GM08714 (cell line): ENCODE measurements around the gene TMUB2.

Experiments
- H3K4me3 ChIP-seq: fragments of 200-500 bp; sonication (Bioruptor generic); 2 replicates; pipeline ENCODE4 v1.5.1; 2014; ENCODE audit warnings: mild to moderate bottlenecking, low read length, inconsistent platforms
- ZNF274 ChIP-seq: IDR thresholded peaks from 2 replicates; pipeline ENCODE4 v1.6.1; 2012; ENCODE audit warnings: mild to moderate bottlenecking, low read depth, low read length

Gene TMUB2

GRCh38 chr17:44214230-44214494 lies 27.4 kb downstream of the TMUB2 start:
- H3K4me3 ChIP-seq, result no peak overlapping the region
- TF ChIP-seq ZNF274, result no peak

DNA sequence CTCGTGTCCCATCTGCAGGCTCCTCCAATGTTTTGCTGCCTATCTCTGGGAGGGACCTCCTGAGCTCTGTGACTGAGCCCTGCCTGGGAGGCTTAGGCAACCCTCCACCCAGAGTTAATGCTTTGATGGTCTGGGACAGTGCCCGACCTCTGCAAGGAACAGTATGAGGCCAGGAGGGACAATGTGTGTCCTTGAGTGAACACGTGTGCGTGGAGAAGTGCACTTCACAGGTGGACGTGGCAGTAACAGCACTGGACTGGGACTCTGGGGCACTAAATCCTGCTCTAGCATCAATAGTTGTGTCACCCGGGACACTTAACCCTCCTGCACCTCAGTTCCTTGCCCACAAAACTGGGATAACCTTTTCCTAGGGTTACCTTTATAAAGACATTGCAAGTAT lies 28.1 kb downstream of the TMUB2 start:
- no peak overlapping the region for H3K4me3 ChIP-seq
- TF ChIP-seq ZNF274, result no peak

- no peak for TF ChIP-seq ZNF274
- H3K4me3 ChIP-seq, result peak overlapping the region; percentile 77; the same call in 1 of the 2 replicates
Observed at GRCh38 chr17:44216173-44216572, 29.4 kb downstream of the TMUB2 start.

- no peak for TF ChIP-seq ZNF274
- H3K4me3 ChIP-seq, result peak overlapping the region; percentile 77; the same call in 1 of the 2 replicates
Observed at GRCh38 chr17:44216694-44217093, 29.9 kb downstream of the TMUB2 start.

DNA sequence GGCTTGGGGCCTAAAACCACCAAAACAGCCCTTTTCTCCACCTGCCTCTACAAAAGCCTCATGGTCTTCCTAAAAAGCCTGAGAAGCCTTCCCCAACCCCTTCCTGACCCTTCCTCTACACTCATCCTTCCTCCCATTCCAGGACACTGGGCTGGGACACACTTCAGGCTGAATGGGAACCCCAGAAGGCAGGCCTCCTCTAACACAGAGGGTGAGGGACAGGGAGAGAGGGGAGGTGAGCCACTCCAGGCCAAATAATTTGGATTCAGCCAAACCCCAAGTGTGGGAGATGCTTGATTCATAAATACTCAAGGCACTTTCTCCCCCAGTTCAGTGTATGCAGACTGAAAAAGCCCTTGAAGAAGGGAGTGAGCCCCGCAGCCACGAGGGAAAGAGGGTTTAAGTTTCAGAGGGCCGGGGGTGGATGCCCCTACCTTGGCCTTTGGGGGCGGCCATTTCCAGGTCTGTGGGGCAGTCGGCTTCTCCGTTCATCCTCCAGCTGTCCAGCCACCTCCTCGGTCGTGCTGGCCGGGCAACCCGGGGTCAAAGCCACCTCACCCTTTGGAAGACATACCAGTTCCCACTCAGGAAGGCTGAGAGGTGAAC lies 31.1 kb downstream of the TMUB2 start:
- TF ChIP-seq ZNF274, result no peak
- peak overlapping the region; percentile 77 for H3K4me3 ChIP-seq

DNA sequence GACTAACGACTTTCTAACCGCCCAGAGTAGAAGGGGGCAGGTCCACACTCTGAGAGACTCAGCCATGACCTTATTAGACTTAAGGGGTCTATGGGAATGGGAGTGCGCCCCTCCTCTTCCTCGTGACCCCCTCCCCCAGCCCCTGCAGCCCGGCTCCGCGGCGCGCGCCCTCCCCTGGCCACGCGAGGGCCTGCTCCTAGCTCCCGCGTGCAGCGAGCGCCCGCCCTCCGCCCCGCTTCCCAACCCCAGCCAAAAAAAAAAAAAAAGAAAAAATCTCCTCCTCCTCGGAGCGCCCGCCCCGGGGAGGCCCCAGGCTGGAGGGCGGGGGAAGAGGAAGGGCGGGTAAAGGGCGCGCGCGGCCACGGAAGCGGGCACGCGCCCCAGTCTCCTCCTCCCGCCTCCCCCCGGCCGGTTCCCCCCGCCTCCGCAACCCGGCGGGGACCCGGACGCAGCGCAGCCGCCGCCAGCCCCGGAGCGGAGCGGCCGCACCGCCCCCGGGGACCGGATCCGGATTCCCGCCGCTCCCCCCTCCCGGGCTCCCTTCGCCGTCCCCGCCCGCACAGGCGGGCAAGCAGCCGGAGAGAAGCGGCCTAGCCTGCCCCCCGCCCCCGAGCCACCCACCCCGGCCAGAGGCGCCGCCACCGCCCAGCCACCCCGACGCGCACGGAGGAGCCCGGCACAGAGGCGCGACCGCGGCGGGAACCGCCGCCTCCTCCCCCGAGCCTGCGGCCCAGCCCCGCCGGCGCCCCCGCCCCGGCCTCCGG lies 31.8 kb downstream of the TMUB2 start:
- peak overlapping the region; percentile 77 for H3K4me3 ChIP-seq
- TF ChIP-seq ZNF274, result no peak

GRCh38 chr17:44219108-44219615 lies 32.4 kb downstream of the TMUB2 start:
- peak overlapping the region; percentile 72 for H3K4me3 ChIP-seq
- no peak for TF ChIP-seq ZNF274

- TF ChIP-seq ZNF274, result no peak
- peak within 1 kb of the TSS; percentile 72 for H3K4me3 ChIP-seq
Observed at GRCh38 chr17:44219616-44220212, 32.9 kb downstream of the TMUB2 start, which contains the start of gene UBTF. Gene UBTF (minus strand): TSS chr17:44219675. CDS start chr17:44218229, 1,446 bp downstream.

DNA sequence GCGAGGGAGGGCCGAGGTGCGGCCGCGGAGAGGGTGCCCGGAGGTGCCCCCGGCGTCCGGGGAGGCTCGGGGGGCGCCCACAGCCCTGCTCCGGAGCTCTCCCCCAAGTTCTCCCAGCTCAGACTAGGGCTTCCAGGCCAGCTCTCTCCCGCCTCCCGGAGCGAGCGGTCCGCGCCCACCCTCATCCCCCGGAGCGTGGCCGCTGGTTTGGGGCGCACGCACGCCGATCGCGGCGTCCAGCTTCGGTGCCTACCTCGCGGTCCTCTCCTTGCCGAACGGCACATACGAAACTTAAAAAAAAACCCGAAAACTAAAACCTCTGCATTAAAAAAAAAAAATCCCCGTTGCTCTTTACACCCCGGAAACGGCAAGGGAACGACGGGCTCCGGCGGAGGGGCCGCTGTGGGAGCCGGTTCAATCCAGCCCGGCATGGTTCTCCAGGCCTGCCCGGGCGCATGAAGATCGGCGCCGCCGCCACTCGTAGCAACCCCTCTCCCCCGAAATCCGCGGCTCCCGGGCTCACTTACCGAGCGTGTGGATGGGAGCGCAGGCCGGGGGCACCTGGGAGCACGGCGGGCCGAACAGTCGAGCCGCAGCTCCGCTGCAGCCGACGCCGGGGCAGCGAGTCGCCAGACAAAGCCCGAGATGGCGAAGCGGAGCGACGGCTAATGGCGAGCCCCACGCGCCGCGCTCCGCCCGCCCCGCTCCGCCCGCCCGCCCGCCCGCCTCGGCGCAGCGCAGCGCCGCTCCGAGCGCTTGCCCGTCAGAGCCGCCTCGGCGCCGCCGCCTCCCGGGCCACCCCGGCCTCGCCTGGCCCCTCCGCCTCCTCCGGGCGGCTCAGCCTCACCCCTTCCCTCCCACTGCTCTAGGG lies 33.7 kb downstream of the TMUB2 start:
- H3K4me3 ChIP-seq, result peak overlapping the region; percentile 70
- TF ChIP-seq ZNF274, result no peak

GRCh38 chr17:44221084-44221861 lies 34.5 kb downstream of the TMUB2 start:
- TF ChIP-seq ZNF274, result no peak
- H3K4me3 ChIP-seq, result peak overlapping the region; percentile 70

DNA sequence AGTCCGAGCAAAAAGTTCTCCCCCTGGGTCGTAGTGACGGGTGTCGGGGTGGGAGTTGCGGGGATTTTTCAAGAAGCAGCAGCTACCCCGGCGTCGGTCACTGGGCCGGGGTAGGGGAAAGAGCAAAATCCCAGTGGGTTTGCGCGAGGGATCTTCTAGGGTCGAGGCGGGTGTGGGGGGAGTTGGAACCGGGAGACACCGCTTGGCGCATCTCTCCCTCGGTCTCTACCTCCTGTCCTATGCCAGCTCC lies 35.0 kb downstream of the TMUB2 start:
- no peak for TF ChIP-seq ZNF274
- H3K4me3 ChIP-seq, result peak overlapping the region; percentile 70

DNA sequence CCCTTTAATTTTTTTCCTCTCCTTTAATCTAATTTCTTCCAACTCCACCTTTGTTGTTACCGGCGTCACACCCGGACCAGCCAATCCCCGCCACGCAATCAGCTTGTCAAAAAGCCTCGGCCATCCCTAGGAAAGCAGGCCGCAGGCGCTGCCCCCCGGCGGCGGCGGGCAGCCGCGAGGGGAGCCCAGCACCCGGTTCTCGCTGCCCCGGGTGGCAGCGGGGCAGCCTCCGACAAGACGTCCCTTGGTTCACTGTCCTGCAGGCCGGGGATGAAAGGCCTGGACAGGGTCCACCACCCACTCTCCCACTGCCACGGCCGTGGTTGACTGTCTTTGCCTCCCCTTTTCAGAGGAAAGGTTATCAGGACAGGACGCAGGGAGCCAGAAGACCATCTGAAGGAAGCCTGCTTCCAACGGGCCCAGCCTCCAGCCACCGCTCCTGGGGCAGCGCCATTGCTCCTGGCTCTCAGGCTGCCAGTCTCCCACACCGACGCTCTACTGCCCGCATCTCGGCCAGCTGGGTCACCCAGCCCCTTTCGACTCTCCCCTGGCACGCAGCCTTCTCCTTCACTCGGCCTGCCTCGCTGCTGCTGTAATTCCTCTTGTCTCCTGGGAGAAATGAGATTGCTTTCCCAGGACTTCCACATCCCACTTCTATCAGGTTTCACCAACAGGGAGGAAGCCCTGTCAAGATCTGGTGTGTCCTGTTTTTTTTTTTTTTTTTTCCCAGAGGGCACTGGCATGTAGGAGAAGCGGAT lies 35.5 kb downstream of the TMUB2 start:
- H3K4me3 ChIP-seq, result peak overlapping the region; percentile 70; the same call in 1 of the 2 replicates
- TF ChIP-seq ZNF274, result no peak

- no peak overlapping the region for H3K4me3 ChIP-seq
- TF ChIP-seq ZNF274, result no peak
Observed at GRCh38 chr17:44223541-44224071, 36.8 kb downstream of the TMUB2 start.
